Stomach smooth muscle (tissue), 2 donors: Measurements from ENCODE around the gene AR.

Source experiments
- H3K27ac ChIP-seq: one replicate; pipeline ENCODE4 v1.7.0; 2013; ENCODE audit warnings: mild to moderate bottlenecking, low read length, inconsistent platforms
- H3K27me3 ChIP-seq, 2 donors: one replicate each; pipeline ENCODE4 v1.7.0; 2013; ENCODE audit warnings: low read length in 2 of 2; ENCODE audit not compliant: insufficient read depth in 2 of 2, control insufficient read depth in 1 of 2
- H3K36me3 ChIP-seq, 2 donors: one replicate each; pipeline ENCODE4 v1.7.0; 2013; ENCODE audit warnings: low read length in 2 of 2; ENCODE audit not compliant: control insufficient read depth in 2 of 2, insufficient read depth in 2 of 2
- H3K4me1 ChIP-seq: one replicate; pipeline ENCODE4 v1.7.0; 2013; ENCODE audit warnings: low read length; ENCODE audit not compliant: control insufficient read depth, insufficient read depth
- H3K4me3 ChIP-seq, 2 donors: one replicate each; pipeline ENCODE4 v1.7.0; 2013; ENCODE audit warnings: low read length in 2 of 2
- H3K9ac ChIP-seq, 2 donors: one replicate each; pipeline ENCODE4 v1.7.0; 2013; ENCODE audit warnings: low read length in 2 of 2, mild to moderate bottlenecking in 1 of 2
- H3K9me3 ChIP-seq, 2 donors: one replicate each; pipeline ENCODE4 v1.7.0; 2013; ENCODE audit warnings: low read length in 2 of 2; ENCODE audit not compliant: control insufficient read depth in 2 of 2
- donor health status: healthy.
- donor health status: Pancreatic carcinoma.

AR gene

DNA sequence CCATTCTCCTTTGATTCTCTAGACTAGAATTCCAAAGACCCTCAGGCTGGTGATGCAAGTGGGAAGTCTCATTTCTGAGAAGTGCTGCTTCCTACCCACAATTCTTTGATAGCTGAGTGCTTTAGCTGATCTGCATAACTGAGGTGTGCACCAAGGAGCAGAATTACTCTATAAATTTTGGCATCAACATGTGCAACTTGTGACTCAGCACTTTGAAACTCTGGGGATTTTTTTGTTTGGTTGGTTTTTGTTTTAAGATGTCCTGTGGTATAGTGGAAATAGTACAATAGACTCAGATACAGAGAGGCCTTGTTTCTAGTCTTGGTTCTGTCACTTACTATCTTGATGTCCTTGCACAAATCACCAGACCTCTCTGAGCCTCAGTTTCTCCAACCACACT is 148.4 kb downstream of the AR start:
- Histone ChIP-seq H3K27me3 (peaks cover 0 to 3% of the 10 kb centered on the region in 2 donors), H3K4me1 (no peaks in the 10 kb centered on the region), H3K4me3 (no peak overlapping the region), H3K36me3 (no peaks in the 10 kb centered on the region), H3K27ac (no peak overlapping the region), H3K9me3 (no peaks in the 10 kb centered on the region), H3K9ac (no peak overlapping the region)

DNA sequence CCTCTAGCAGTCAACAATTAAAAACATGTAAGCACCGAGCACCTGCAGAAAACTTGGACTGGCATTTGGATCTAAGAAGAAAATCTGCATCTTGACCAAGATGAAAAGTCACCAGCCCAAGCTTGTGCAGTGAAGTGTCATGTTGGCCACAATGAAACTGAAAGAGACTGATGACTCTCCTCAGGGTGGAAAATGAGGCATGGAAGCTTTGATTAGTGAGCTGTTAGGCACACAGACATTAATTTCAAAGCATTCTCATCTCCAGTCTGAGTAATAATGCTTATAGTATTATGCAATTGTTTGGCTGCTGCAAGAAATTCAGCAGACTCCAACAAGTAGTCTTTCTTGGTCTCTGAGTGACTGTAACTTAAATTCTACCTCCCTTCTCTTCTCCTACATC is 150.1 kb downstream of the AR start:
- Histone ChIP-seq H3K9me3 (no peaks in the 10 kb centered on the region), H3K36me3 (no peaks in the 10 kb centered on the region), H3K4me1 (no peaks in the 10 kb centered on the region), H3K4me3 (no peak overlapping the region), H3K27me3 (peaks cover 0 to 6% of the 10 kb centered on the region in 2 donors), H3K9ac (no peak overlapping the region), H3K27ac (no peak overlapping the region)

GRCh38 chrX:67697452-67697851 is 153.6 kb downstream of the AR start:
- H3K9me3 ChIP-seq: peaks cover 0 to 5% of the 10 kb centered on the region in 2 donors
- H3K27me3 ChIP-seq: peaks cover 0 to 4% of the 10 kb centered on the region in 2 donors
- no peak overlapping the region for H3K27ac ChIP-seq
- H3K4me1 ChIP-seq: no peaks in the 10 kb centered on the region
- H3K9ac ChIP-seq: no peak overlapping the region
- H3K36me3 ChIP-seq: no peaks in the 10 kb centered on the region
- no peak overlapping the region for H3K4me3 ChIP-seq

GRCh38 chrX:67700602-67701001 is 156.8 kb downstream of the AR start:
- no peak overlapping the region for H3K4me3 ChIP-seq
- peaks cover 0 to 5% of the 10 kb centered on the region in 2 donors for H3K9me3 ChIP-seq
- no peaks in the 10 kb centered on the region for H3K36me3 ChIP-seq
- H3K27ac ChIP-seq: no peak overlapping the region
- peaks cover 0 to 4% of the 10 kb centered on the region in 2 donors for H3K27me3 ChIP-seq
- no peak overlapping the region for H3K9ac ChIP-seq
- H3K4me1 ChIP-seq: no peaks in the 10 kb centered on the region

- H3K27ac ChIP-seq: no peak overlapping the region
- no peak overlapping the region for H3K4me3 ChIP-seq
- H3K9me3 ChIP-seq: no peaks in the 10 kb centered on the region
- H3K36me3 ChIP-seq: peaks cover 4 to 12% of the 10 kb centered on the region in 2 donors
- H3K4me1 ChIP-seq: no peaks in the 10 kb centered on the region
- H3K9ac ChIP-seq: no peak overlapping the region
- H3K27me3 ChIP-seq: peaks cover 0 to 6% of the 10 kb centered on the region in 2 donors
Observed at GRCh38 chrX:67714004-67714403, 170.2 kb downstream of the AR start.

GRCh38 chrX:67717571-67717970 is 173.8 kb downstream of the AR start:
- Histone ChIP-seq H3K9me3 (no peaks in the 10 kb centered on the region), H3K4me1 (no peaks in the 10 kb centered on the region), H3K36me3 (peaks cover 0 to 7% of the 10 kb centered on the region in 2 donors), H3K9ac (no peak overlapping the region), H3K27me3 (peaks cover 0 to 6% of the 10 kb centered on the region in 2 donors), H3K27ac (no peak overlapping the region), H3K4me3 (no peak overlapping the region)

GRCh38 chrX:67718926-67719325 is 175.1 kb downstream of the AR start:
- H3K4me1 ChIP-seq: no peaks in the 10 kb centered on the region
- H3K9me3 ChIP-seq: no peaks in the 10 kb centered on the region
- H3K36me3 ChIP-seq: peaks cover 0 to 5% of the 10 kb centered on the region in 2 donors
- no peak overlapping the region for H3K9ac ChIP-seq
- no peak overlapping the region for H3K27ac ChIP-seq
- H3K4me3 ChIP-seq: no peak overlapping the region
- peaks cover 0 to 11% of the 10 kb centered on the region in 2 donors for H3K27me3 ChIP-seq

- H3K36me3 ChIP-seq: peaks cover 0 to 5% of the 10 kb centered on the region in 2 donors
- peaks cover 0 to 14% of the 10 kb centered on the region in 2 donors for H3K27me3 ChIP-seq
- H3K4me3 ChIP-seq: no peak overlapping the region
- H3K9me3 ChIP-seq: no peaks in the 10 kb centered on the region
- H3K27ac ChIP-seq: no peak overlapping the region
- H3K4me1 ChIP-seq: peaks cover 6% of the 10 kb centered on the region
- no peak overlapping the region for H3K9ac ChIP-seq
Observed at GRCh38 chrX:67720344-67720743, 176.5 kb downstream of the AR start.

DNA sequence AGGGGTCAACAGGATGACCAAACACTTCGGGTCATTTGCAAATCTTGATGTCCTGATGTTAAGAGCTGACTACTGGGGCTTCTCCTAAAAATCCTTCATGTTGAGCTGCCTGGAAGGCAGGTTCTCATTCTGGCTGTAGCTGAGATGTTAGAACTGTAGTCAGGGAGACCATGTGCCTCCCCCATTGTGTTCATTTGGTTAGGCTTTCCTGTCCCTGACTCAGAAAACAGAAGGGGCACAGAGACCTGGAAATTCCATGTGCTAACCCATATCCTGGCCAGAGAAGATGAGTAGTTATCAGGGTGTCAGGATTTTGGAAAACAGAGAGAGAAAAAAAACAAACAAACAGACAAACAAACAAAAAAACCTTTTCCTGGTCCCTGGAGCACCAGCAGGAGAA is 177.5 kb downstream of the AR start:
- no peak overlapping the region for H3K27ac ChIP-seq
- H3K27me3 ChIP-seq: peaks cover 0 to 14% of the 10 kb centered on the region in 2 donors
- H3K9ac ChIP-seq: no peak overlapping the region
- H3K9me3 ChIP-seq: no peaks in the 10 kb centered on the region
- H3K36me3 ChIP-seq: peaks cover 0 to 5% of the 10 kb centered on the region in 2 donors
- peaks cover 9% of the 10 kb centered on the region for H3K4me1 ChIP-seq
- H3K4me3 ChIP-seq: no peak overlapping the region

DNA sequence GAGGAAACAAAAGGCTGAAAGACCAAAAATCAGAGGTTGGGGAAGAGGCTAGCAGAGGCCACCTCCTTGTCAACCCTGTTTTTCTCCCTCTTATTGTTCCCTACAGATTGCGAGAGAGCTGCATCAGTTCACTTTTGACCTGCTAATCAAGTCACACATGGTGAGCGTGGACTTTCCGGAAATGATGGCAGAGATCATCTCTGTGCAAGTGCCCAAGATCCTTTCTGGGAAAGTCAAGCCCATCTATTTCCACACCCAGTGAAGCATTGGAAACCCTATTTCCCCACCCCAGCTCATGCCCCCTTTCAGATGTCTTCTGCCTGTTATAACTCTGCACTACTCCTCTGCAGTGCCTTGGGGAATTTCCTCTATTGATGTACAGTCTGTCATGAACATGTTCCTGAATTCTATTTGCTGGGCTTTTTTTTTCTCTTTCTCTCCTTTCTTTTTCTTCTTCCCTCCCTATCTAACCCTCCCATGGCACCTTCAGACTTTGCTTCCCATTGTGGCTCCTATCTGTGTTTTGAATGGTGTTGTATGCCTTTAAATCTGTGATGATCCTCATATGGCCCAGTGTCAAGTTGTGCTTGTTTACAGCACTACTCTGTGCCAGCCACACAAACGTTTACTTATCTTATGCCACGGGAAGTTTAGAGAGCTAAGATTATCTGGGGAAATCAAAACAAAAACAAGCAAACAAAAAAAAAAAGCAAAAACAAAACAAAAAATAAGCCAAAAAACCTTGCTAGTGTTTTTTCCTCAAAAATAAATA is 179.9 kb downstream of the AR start:
- H3K9me3 ChIP-seq: no peaks in the 10 kb centered on the region
- H3K9ac ChIP-seq: no peak overlapping the region
- no peak overlapping the region for H3K27ac ChIP-seq
- H3K4me3 ChIP-seq: no peak overlapping the region
- H3K27me3 ChIP-seq: peaks cover 0 to 14% of the 10 kb centered on the region in 2 donors
- H3K36me3 ChIP-seq: no peaks in the 10 kb centered on the region
- peaks cover 9% of the 10 kb centered on the region for H3K4me1 ChIP-seq

DNA sequence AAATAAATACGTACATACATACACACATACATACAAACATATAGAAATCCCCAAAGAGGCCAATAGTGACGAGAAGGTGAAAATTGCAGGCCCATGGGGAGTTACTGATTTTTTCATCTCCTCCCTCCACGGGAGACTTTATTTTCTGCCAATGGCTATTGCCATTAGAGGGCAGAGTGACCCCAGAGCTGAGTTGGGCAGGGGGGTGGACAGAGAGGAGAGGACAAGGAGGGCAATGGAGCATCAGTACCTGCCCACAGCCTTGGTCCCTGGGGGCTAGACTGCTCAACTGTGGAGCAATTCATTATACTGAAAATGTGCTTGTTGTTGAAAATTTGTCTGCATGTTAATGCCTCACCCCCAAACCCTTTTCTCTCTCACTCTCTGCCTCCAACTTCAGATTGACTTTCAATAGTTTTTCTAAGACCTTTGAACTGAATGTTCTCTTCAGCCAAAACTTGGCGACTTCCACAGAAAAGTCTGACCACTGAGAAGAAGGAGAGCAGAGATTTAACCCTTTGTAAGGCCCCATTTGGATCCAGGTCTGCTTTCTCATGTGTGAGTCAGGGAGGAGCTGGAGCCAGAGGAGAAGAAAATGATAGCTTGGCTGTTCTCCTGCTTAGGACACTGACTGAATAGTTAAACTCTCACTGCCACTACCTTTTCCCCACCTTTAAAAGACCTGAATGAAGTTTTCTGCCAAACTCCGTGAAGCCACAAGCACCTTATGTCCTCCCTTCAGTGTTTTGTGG is 180.7 kb downstream of the AR start:
- H3K9me3 ChIP-seq: no peaks in the 10 kb centered on the region

More for the DNA sequence above, 180.7 kb downstream of the AR start:
- Histone ChIP-seq H3K4me1 (peaks cover 9% of the 10 kb centered on the region), H3K36me3 (no peaks in the 10 kb centered on the region), H3K9ac (no peak overlapping the region), H3K27me3 (peaks cover 0 to 14% of the 10 kb centered on the region in 2 donors), H3K4me3 (no peak overlapping the region), H3K27ac (no peak overlapping the region)
